Measurements from ENCODE around the gene CD36.

The CD36 gene

DNA sequence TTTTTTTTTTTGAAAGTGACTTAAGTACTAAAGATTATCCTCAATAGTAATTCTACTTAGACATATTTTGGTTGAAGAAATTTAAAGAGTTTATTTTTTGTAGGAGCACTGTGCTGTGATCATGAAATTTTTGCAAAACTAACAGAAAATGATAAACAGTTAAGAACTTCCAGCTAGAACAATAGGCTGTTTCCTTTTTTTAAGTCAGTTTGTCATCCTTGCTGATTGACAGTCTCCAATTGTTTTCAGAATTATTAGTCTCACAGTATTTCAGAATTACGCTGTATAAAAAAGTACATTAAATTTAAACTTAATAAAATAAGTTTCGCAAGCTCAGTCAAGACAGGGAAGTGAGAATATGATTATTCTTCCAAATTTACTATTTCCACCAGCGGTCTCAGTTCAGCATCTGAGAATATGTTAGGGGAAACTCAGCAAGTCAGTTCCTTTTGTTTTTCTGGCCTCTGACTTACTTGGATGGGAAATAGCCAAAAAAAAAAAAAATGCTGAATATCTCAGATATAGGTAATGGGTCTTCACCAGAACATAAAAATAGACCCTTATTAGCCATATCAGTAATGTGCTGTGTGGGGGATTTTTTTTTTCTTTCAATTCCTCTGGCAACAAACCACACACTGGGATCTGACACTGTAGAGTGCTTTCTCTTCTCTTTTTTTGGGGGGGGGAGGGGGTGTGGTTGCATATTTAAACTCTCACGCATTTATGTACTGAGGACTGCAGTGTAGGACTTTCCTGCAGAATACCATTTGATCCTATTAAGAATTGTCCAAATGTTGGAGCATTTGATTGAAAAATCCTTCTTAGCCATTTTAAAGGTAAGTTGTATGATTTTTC, at the start of gene CD36:
Gene CD36 (plus strand): TSS at position 732 of the 855 bp plus-strand sequence. CDS start 8,099 bp downstream, outside the sequence.
- no peak for DNase-seq (ENCODE audit: low read depth in 2 of 2)

GRCh38 chr7:80589631-80590030, 48.8 kb upstream of the CD36 start:
- no peak for DNase-seq (ENCODE audit: low read depth in 2 of 2)

- DNase-seq (ENCODE audit: low read depth in 2 of 2), result no peak
These were observed 46.8 kb upstream of the CD36 start for GRCh38 chr7:80591654-80592053.

GRCh38 chr7:80593869-80594586, 44.4 kb upstream of the CD36 start:
- DNase-seq (ENCODE audit: low read depth in 2 of 2), result no peak

GRCh38 chr7:80596933-80597517, 41.4 kb upstream of the CD36 start:
- no peak for DNase-seq (ENCODE audit: low read depth in 2 of 2)

- no peak for DNase-seq (ENCODE audit: low read depth in 2 of 2)
These were observed 40.6 kb upstream of the CD36 start for GRCh38 chr7:80597875-80598274.

DNA sequence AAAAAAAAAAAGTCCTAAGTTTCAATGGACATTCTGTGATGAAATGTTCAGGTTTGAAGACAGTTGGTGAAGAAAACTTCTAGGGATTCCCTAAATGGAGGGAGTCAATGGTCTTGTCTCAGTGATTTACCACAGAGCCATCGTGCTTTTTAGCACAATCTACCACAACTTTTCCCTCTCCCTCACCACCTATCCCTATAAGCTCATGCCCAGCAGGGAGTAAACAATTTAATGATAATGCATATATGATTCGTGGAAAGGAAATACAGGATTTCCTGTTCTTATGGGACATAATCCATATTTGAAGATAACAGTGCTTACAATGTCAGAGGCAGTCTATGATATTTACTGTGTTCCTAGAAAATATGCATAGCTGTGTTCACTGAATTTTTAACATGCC, 38.4 kb upstream of the CD36 start:
- DNase-seq (ENCODE audit: low read depth in 2 of 2), result no peak

DNA sequence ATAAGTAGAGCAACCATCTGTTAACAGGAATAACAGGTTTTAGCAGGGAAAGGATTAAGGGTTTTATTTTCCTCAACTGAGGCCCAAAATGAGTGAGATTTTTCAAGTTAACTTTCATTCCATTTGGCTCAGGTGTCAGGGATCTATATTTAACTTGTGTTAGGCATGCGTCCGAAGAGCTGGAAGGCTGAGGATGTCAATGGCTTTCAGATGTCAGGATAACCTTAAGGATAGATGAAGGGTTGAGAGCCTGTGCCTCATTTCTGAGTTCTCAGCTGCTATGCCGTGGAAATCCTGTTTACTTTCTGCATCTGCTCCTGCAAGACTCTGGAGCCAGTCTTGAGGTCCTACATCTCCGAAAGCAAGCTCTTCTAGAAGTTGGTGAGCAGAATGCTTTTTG, 36.4 kb upstream of the CD36 start:
- DNase-seq (ENCODE audit: low read depth in 2 of 2), result no peak

GRCh38 chr7:80603940-80604339, 34.5 kb upstream of the CD36 start:
- DNase-seq (ENCODE audit: low read depth in 2 of 2), result no peak

GRCh38 chr7:80604436-80604835, 34.0 kb upstream of the CD36 start:
- DNase-seq (ENCODE audit: low read depth in 2 of 2), result no peak

GRCh38 chr7:80607136-80607535, 31.3 kb upstream of the CD36 start:
- no peak for DNase-seq (ENCODE audit: low read depth in 2 of 2)

GRCh38 chr7:80608336-80608735, 30.1 kb upstream of the CD36 start:
- no peak for DNase-seq (ENCODE audit: low read depth in 2 of 2)

DNA sequence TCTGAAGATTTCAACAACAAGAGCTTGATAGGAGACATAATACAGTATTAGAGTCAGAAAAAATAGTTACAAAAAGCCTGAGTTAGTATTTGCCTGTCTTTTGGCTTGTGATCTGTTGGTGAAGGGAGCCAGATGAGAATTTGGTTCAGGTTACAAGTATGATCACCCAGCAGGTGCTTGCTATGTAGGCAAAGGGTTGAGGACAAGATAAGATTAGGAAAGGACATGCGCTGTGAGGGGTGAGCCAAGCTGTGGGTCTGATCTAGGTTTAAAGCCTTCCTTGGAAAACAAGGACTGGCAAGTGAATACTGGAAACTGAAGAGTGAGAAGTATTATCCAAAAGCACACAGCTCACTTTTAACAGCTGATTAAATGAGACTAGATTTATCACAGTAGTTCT, 28.7 kb upstream of the CD36 start:
- no peak for DNase-seq (ENCODE audit: low read depth in 2 of 2)

DNA sequence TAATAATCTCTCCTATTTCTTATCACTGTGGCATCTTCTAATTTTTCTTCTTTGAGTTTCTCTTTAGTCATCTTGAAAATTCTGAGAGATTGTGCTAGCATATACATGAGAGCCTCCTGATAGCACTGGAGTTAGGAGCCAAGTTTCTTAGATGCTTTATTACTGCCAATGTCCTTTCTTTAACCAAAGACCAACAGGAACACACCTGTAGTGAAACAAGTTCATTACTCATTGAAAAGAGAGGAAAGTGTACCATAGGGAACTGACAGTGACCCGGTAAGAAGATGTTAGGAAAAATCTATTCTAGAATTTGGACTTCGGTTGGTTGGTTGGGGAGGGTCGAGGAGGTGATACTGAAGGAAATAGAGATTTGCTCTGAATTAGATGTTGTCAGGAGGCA, 27.1 kb upstream of the CD36 start:
- no peak for DNase-seq (ENCODE audit: low read depth in 2 of 2)

- no peak for DNase-seq (ENCODE audit: low read depth in 2 of 2)
These were observed 26.7 kb upstream of the CD36 start for GRCh38 chr7:80611779-80612178.

- DNase-seq (ENCODE audit: low read depth in 2 of 2), result no peak
These were observed 25.6 kb upstream of the CD36 start for GRCh38 chr7:80612880-80613279.

- no peak for DNase-seq (ENCODE audit: low read depth in 2 of 2)
These were observed 24.9 kb upstream of the CD36 start for GRCh38 chr7:80613519-80613918.

DNA sequence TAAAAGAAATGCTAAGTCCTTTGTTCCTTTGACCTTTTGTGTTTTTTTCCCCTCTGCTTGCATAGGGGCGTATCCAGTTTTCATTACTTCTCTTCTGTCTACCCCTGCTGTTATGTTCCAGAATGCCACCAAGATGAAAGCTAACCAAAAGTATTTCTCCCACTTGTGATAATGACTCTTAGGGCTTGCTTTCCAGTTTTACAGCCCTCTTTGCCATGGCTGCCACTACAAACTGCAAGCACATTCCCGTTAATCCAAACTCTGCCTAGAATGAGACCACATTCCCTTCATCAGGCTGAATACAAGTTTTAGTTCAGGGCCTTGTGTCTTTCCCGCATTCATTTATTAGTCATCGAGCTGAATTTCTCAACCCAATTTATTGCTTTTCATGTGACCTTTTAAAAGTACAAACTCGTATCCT, 23.6 kb upstream of the CD36 start:
- no peak for DNase-seq (ENCODE audit: low read depth in 2 of 2)

- DNase-seq (ENCODE audit: low read depth in 2 of 2), result no peak
These were observed 20.3 kb upstream of the CD36 start for GRCh38 chr7:80618096-80618495.

DNA sequence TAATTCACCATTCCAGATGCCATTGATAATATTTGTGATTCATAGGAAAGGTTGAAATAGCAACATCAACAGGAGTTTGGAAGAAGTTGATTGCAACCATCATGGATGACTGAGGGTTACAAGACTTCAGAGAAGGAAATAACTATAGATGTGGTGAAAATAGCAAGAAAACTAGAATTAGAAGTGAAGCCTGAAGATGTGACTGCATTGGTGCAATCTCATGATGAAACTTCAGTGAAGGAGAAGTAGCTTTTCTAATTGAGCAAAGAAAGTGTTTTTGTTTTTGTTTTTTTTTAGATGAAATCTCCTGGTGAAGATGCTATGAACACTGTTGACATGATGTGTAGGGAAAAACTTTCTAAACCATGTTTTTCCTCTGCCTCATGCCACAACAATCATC, 18.7 kb upstream of the CD36 start:
- DNase-seq (ENCODE audit: low read depth in 2 of 2), result no peak

GRCh38 chr7:80622541-80622940, 15.9 kb upstream of the CD36 start:
- DNase-seq (ENCODE audit: low read depth in 2 of 2), result no peak

DNA sequence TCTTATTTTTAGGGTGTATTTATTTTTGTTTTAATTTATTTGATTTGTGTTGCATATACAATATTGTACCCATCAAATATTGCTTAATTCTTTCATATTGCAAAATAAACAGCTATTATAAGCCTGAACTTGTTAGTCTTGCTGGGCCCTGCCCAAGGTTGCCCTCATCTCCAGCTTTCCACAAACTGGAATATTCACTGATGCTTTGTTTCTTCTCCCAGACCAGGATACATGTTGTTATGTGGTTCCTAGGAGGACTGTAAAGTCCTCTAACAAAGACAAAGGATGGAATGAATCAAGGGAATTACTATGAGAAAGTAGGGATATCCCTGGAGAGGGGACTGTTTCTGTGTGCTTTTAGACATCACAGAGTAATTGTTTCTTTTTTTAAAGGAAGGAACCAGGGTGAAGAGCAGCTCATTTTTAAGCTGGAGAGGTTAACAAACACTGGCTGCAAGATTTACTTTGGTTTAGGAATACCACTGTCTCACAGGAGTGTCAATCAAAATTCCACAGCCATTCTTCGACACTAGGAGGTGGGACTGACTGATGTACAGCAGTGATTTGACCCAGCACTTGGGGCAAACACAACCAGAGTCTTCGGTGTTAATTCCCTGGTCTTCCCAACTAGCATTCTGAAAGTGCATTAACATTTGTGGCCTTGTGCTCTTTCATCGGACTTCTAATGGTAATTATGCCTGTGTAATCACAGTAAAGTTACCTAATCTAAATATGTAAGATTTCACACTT, 14.8 kb upstream of the CD36 start:
- no peak for DNase-seq (ENCODE audit: low read depth in 2 of 2)

Measured in stimulated activated CD4-positive, alpha-beta T cell treated with anti-CD3 and anti-CD28 coated beads, Interleukin-12 subunit alpha, Interleukin-12 subunit beta, amount 100 ng/mL, for 24 hours (primary cell).